GM13977 (cell line): ENCODE results near the gene LSM6.

Source experiments
- DNase-seq: peaks from one replicate; pipeline ENCODE4 v3.0.0; 2012; ENCODE audit warnings: low spot score
- in situ Hi-C: fragments of 300-500 bp; cut with MboI; formaldehyde crosslinking; loops from one replicate; pipeline ENCODE4 v1.12.0; 2022; ENCODE audit warnings: low sequenced_read_pairs, low pct_unique_long_range_greater_than_20kb, mixed read lengths, inconsistent platforms; ENCODE audit not compliant: unreplicated experiment
- TF ChIP-seq, protein P1 (sequence below): IDR thresholded peaks from 2 replicates; pipeline ENCODE4 v1.5.1; 2012; ENCODE audit warnings: mild to moderate bottlenecking, control low read depth; ENCODE audit not compliant: insufficient read depth; ENCODE audit errors: extremely low read depth, missing control alignments

The LSM6 gene

GRCh38 chr4:146175541-146176453 lies at the start of gene LSM6:
TSS of gene LSM6 (plus strand) at chr4:146175718. CDS start at chr4:146182922, 7,204 bp downstream.
- in situ Hi-C loops = no loop called here
- peak; percentile 84 for DNase-seq
- TF ChIP-seq, protein P1, sequence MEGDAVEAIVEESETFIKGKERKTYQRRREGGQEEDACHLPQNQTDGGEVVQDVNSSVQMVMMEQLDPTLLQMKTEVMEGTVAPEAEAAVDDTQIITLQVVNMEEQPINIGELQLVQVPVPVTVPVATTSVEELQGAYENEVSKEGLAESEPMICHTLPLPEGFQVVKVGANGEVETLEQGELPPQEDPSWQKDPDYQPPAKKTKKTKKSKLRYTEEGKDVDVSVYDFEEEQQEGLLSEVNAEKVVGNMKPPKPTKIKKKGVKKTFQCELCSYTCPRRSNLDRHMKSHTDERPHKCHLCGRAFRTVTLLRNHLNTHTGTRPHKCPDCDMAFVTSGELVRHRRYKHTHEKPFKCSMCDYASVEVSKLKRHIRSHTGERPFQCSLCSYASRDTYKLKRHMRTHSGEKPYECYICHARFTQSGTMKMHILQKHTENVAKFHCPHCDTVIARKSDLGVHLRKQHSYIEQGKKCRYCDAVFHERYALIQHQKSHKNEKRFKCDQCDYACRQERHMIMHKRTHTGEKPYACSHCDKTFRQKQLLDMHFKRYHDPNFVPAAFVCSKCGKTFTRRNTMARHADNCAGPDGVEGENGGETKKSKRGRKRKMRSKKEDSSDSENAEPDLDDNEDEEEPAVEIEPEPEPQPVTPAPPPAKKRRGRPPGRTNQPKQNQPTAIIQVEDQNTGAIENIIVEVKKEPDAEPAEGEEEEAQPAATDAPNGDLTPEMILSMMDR = no peak

- TF ChIP-seq, protein P1 = no peak
- peak; percentile 67 for DNase-seq
- in situ Hi-C loops = no loop called here
Observed at GRCh38 chr4:146132445-146132844, 43.1 kb upstream of the LSM6 start.

DNA sequence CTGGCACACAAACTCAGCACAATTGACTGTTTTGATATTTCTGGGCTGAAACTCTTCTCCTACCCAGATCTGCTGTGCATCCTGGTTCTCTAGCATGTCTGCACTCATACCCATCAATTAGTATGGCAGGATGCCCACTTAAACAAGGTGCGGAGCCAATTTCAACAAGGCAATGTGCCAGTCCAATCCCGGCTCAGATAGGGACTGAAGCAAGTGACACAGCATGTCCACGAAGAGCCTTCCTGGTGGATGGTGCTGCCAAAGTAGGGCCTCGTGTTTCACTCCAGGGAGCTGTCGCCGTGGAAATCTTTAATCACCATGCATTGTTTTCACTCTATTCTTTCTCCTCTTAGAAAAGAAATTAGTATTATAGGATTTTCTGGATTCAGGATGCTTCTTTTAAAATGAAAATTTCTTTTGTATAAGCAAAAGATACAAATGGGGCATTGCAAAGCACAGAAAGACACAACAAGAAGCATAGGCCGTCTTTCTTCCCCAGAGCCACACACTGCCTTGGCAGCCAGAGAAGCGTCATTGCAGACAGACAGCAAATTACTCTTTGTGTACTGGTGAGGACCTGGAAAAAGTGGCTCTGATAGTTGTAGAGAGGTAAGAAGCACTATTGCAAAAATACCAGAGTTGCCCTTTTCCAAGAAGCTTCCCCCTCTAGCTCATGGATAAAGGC lies 40.6 kb upstream of the LSM6 start:
- in situ Hi-C loops = no loop called here
- TF ChIP-seq, protein P1 = no peak
- DNase-seq = no peak

DNA sequence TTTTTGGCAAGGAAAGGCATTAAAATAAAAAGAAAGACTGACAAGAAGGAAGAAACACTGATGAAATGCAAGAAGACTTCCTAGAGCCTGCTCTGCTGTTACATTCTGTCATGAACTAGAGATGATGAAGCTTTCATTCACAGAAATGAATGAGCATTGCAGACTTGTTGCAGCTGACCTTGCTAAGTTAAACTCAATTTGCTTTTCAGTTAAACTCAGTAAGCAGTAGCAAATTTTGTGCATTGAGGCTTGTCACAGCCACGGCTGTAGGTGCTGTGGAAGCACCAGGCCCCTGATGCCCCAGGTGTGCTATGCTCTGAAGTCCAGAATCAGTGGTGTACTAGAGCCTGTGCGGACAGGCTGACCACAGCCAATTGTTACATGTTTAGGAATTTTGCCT lies 39.6 kb upstream of the LSM6 start:
- in situ Hi-C loops = no loop called here
- TF ChIP-seq, protein P1 = no peak
- no peak for DNase-seq

GRCh38 chr4:146142768-146143167 lies 32.8 kb upstream of the LSM6 start:
- in situ Hi-C loops = no loop called here
- DNase-seq = no peak
- TF ChIP-seq, protein P1 = no peak

GRCh38 chr4:146143888-146144287 lies 31.6 kb upstream of the LSM6 start:
- in situ Hi-C loops = no loop called here
- DNase-seq = no peak
- TF ChIP-seq, protein P1 = no peak
